Peyer's patch (tissue), 4 donors: ENCODE results near the gene NHLRC4. TPM values are rescaled to one million over a fixed set of nuclear protein-coding genes. Genes with fewer than 3 reads are reported as not detected.
A peak's percentile ranks its signal among the peaks of the same experiment; 100 is the strongest.

Experiments used
- DNase-seq, 3 donors: peaks; one replicate each; pipeline ENCODE4 v3.0.0-alpha.2; 2017 to 2019
- H3K27ac ChIP-seq, 4 donors: fragments of 200-600 bp; sonication (generic); one replicate each; pipeline ENCODE4 v1.5.1; 2016 to 2019
- H3K27me3 ChIP-seq, 2 donors: fragments of 200-600 bp; sonication (generic); one replicate each; pipeline ENCODE4 v1.5.1; 2019
- H3K36me3 ChIP-seq, 3 donors: fragments of 200-600 bp; sonication (generic); one replicate each; pipeline ENCODE4 v1.5.1; 2016 to 2019
- H3K4me1 ChIP-seq, 4 donors: fragments of 200-600 bp; sonication (generic); one replicate each; pipeline ENCODE4 v1.5.1; 2016 to 2019
- H3K4me3 ChIP-seq, 4 donors: fragments of 200-600 bp; sonication (generic); 1 replicate in 3 of 4; 2 replicates in 1 of 4; pipeline ENCODE4 v1.5.1; 2016 to 2019; ENCODE audit warnings: mild to moderate bottlenecking in 1 of 4
- H3K9me3 ChIP-seq, 4 donors: fragments of 200-600 bp; sonication (generic); one replicate each; pipeline ENCODE4 v1.5.1; 2016 to 2019; ENCODE audit warnings: mild to moderate bottlenecking in 1 of 4
- CTCF ChIP-seq, 6 experiments: fragments of 450-650 bp in 4 of 6; fragments of 200-600 bp in 2 of 6; sonication (generic) in 1 of 6; IDR thresholded peaks; one replicate each; pipeline ENCODE4 v1.5.1; 2017 to 2019; ENCODE audit warnings: antibody characterized with exemption in 6 of 6, mild to moderate bottlenecking in 3 of 6, moderate library complexity in 1 of 6
- POLR2A ChIP-seq, 2 donors: fragments of 450-650 bp; IDR thresholded peaks; one replicate each; pipeline ENCODE4 v1.5.1; 2017; ENCODE audit warnings: antibody characterized with exemption in 2 of 2, mild to moderate bottlenecking in 2 of 2, moderate library complexity in 2 of 2
- total RNA-seq, 4 donors: library from RNA; depleted of rRNA; stranded (reverse); fragments of >200 nt; gene quantifications; one replicate each; pipeline ENCODE4 v1.1.0, GENCODE V29; 2016

Gene NHLRC4
- total RNA-seq, 4 donors from 2014 or later, result 1.2 to 17.3 (median 1.5) TPM

DNA sequence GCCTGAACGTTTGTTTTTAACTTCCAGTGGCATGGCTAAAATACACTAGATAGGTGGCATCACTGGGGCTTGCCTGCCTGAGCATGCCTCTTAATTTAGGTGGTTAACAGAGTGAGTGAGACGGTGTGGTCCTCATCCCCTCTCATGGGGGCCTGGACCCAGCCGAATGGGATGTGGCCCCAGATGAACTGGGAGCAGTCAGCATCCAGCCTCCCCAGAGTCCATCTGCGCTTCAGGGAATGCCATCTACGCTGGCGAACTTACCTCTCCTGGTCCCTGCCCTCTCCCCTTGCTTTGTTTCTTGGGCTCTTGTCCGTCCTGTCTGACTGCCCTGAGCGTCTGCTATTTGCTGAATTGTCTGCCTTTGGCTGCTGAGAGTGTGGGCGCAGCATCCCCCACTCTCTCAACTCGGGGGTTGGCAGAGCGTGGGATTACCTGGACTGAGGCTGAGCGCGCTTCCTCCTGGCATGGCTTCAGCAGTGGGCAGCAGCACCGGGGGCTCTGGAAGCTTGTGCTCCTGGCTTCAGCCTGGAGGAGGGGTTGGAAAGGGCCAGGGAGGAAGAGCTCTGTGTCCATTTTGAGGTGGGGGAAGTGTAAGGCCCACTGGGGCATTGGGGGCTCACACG is 25.2 kb downstream of the NHLRC4 start:
- TF ChIP-seq POLR2A (IDR thresholded peaks at IDR 0.05), result no peak
- no peak for TF ChIP-seq CTCF (IDR thresholded peaks at IDR 0.05)
- H3K27ac ChIP-seq, result peak overlapping the region in 3 of 4 donors; percentile 79 to 94 (median 93)
- no peaks in the 10 kb centered on the region for H3K27me3 ChIP-seq
- H3K4me3 ChIP-seq, result peak overlapping the region in 2 of 4 donors; percentile 92 to 94
- no peaks in the 10 kb centered on the region for H3K9me3 ChIP-seq
- DNase-seq, result no peak
- H3K36me3 ChIP-seq, result peaks cover 0 to 9% (median 0%) of the 10 kb centered on the region in 3 donors
- H3K4me1 ChIP-seq, result peaks cover 12 to 57% (median 20%) of the 10 kb centered on the region in 4 donors

GRCh38 chr16:592518-593306 is 25.9 kb downstream of the NHLRC4 start:
- H3K27me3 ChIP-seq, result no peaks in the 10 kb centered on the region
- TF ChIP-seq CTCF (IDR thresholded peaks at IDR 0.05), result no peak
- TF ChIP-seq POLR2A (IDR thresholded peaks at IDR 0.05), result peak in 1 of 2 donors; percentile 32
- DNase-seq, result peak in 2 of 3 donors; percentile 72 to 78
- peak overlapping the region in 2 of 4 donors; percentile 92 to 94 for H3K4me3 ChIP-seq
- H3K36me3 ChIP-seq, result peaks cover 0 to 13% (median 0%) of the 10 kb centered on the region in 3 donors
- peak overlapping the region in 3 of 4 donors; percentile 79 to 94 (median 93) for H3K27ac ChIP-seq
- H3K9me3 ChIP-seq, result no peaks in the 10 kb centered on the region
- peaks cover 12 to 50% (median 19%) of the 10 kb centered on the region in 4 donors for H3K4me1 ChIP-seq

- Histone ChIP-seq H3K27ac (peak overlapping the region in 3 of 4 donors; percentile 79 to 94 (median 93)), H3K27me3 (no peaks in the 10 kb centered on the region), H3K4me3 (peak overlapping the region in 2 of 4 donors; percentile 31 to 92), H3K4me1 (peaks cover 11 to 45% (median 13%) of the 10 kb centered on the region in 4 donors), H3K9me3 (no peaks in the 10 kb centered on the region), H3K36me3 (peaks cover 0 to 13% (median 0%) of the 10 kb centered on the region in 3 donors)
- peak; percentile 35 to 67 for TF ChIP-seq POLR2A (IDR thresholded peaks at IDR 0.05)
- no peak for TF ChIP-seq CTCF (IDR thresholded peaks at IDR 0.05)
- DNase-seq, result peak in 2 of 3 donors; percentile 77 to 84
Measured at GRCh38 chr16:593406-593805, 26.6 kb downstream of the NHLRC4 start.

- Histone ChIP-seq H3K4me3 (peak overlapping the region in 2 of 4 donors; percentile 24 to 31), H3K27ac (peak overlapping the region in 3 of 4 donors; percentile 79 to 94 (median 93)), H3K36me3 (peaks cover 0 to 16% (median 0%) of the 10 kb centered on the region in 3 donors), H3K27me3 (no peaks in the 10 kb centered on the region), H3K9me3 (no peaks in the 10 kb centered on the region), H3K4me1 (peaks cover 11 to 45% (median 12%) of the 10 kb centered on the region in 4 donors)
- peak in 1 of 2 donors; percentile 0 for TF ChIP-seq POLR2A (IDR thresholded peaks at IDR 0.05)
- TF ChIP-seq CTCF (IDR thresholded peaks at IDR 0.05), result peak in 3 of 6 experiments; percentile 11 to 20 (median 14)
- no peak for DNase-seq
Measured at GRCh38 chr16:593807-594206, 27.0 kb downstream of the NHLRC4 start.

- Histone ChIP-seq H3K9me3 (no peaks in the 10 kb centered on the region), H3K36me3 (peaks cover 0 to 21% (median 0%) of the 10 kb centered on the region in 3 donors), H3K27me3 (no peaks in the 10 kb centered on the region), H3K4me1 (peaks cover 11 to 45% (median 12%) of the 10 kb centered on the region in 4 donors), H3K27ac (peak overlapping the region in 2 of 4 donors; percentile 25 to 94), H3K4me3 (no peak overlapping the region)
- DNase-seq, result no peak
- no peak for TF ChIP-seq POLR2A (IDR thresholded peaks at IDR 0.05)
- no peak for TF ChIP-seq CTCF (IDR thresholded peaks at IDR 0.05)
Measured at GRCh38 chr16:595094-595528, 28.3 kb downstream of the NHLRC4 start.
